GM23338 (cell line): ENCODE data around the gene LIMA1. TPM values are rescaled to one million over a fixed set of nuclear protein-coding genes. Genes with fewer than 3 reads are reported as not detected.

Experiments used
- ATAC-seq: fragments of 200-7000 bp; cut with Tn5 transposase; 3 replicates; pipeline ENCODE4 v1.9.1; 2020
- DNase-seq: peaks from one replicate; pipeline ENCODE4 v3.0.0-alpha.2; 2015; ENCODE audit warnings: low spot score
- H2AFZ ChIP-seq: fragments of 200-600 bp; sonication (generic); 2 replicates; pipeline ENCODE4 v1.8.0; 2016; ENCODE audit warnings: antibody characterized with exemption, mild to moderate bottlenecking, moderate library complexity
- H3F3A ChIP-seq: fragments of 200-600 bp; sonication (generic); replicated peaks from 2 replicates; pipeline ENCODE4 v1.8.0; 2017; ENCODE audit warnings: antibody characterized with exemption, mixed run types, low read depth
- H3K27ac ChIP-seq: fragments of 200-600 bp; sonication (generic); 2 replicates; pipeline ENCODE4 v1.6.1; 2016; ENCODE audit warnings: low read depth
- H3K27me3 ChIP-seq: fragments of 200-600 bp; sonication (generic); 2 replicates; pipeline ENCODE4 v1.8.0; 2016; ENCODE audit warnings: mild to moderate bottlenecking, mixed run types, moderate library complexity; ENCODE audit not compliant: insufficient read depth
- H3K36me3 ChIP-seq: fragments of 200-600 bp; sonication (generic); 2 replicates; pipeline ENCODE4 v1.8.0; 2016; ENCODE audit warnings: mild to moderate bottlenecking; ENCODE audit not compliant: insufficient read depth
- H3K4me1 ChIP-seq: fragments of 200-600 bp; sonication (generic); 2 replicates; pipeline ENCODE4 v1.8.0; 2016; ENCODE audit warnings: mild to moderate bottlenecking, moderate library complexity; ENCODE audit not compliant: insufficient read depth
- H3K4me2 ChIP-seq: fragments of 200-600 bp; sonication (generic); 2 replicates; pipeline ENCODE4 v1.7.1; 2017; ENCODE audit warnings: mixed run types
- H3K4me3 ChIP-seq: fragments of 200-600 bp; sonication (generic); 2 replicates; pipeline ENCODE4 v1.6.1; 2016; ENCODE audit warnings: mixed run types
- H3K79me2 ChIP-seq: fragments of 200-600 bp; sonication (generic); replicated peaks from 2 replicates; pipeline ENCODE4 v1.8.0; 2017; ENCODE audit warnings: mild to moderate bottlenecking; ENCODE audit not compliant: insufficient read depth
- H3K9me2 ChIP-seq: fragments of 200-600 bp; sonication (generic); 2 replicates; pipeline ENCODE4 v1.8.0; 2017; ENCODE audit not compliant: insufficient read depth
- H4K20me1 ChIP-seq: fragments of 200-600 bp; sonication (generic); replicated peaks from 2 replicates; pipeline ENCODE4 v1.8.0; 2017; ENCODE audit warnings: mild to moderate bottlenecking; ENCODE audit not compliant: insufficient read depth
- H3K27ac Mint-ChIP-seq: 2 replicates; pipeline ENCODE4 v1.8.0; 2020; ENCODE audit warnings: inconsistent platforms, mild to moderate bottlenecking, moderate library complexity, mixed read lengths
- H3K27me3 Mint-ChIP-seq: 3 replicates; pipeline ENCODE4 v1.8.0; 2022; ENCODE audit warnings: low read depth, mild to moderate bottlenecking, moderate library complexity, mixed read lengths, inconsistent platforms; ENCODE audit not compliant: insufficient read depth, poor library complexity
- H3K36me3 Mint-ChIP-seq: 3 replicates; pipeline ENCODE4 v1.8.0; 2021; ENCODE audit warnings: low read depth, mild to moderate bottlenecking, inconsistent platforms, moderate library complexity, mixed read lengths
- H3K4me1 Mint-ChIP-seq: 3 replicates; pipeline ENCODE4 v1.8.0; 2020; ENCODE audit warnings: mild to moderate bottlenecking, inconsistent platforms, mixed read lengths
- H3K4me3 Mint-ChIP-seq: 3 replicates; pipeline ENCODE4 v1.8.0; 2021; ENCODE audit warnings: moderate library complexity, mild to moderate bottlenecking, inconsistent platforms, mixed read lengths
- H3K9me3 Mint-ChIP-seq: 3 replicates; pipeline ENCODE4 v1.8.0; 2020; ENCODE audit warnings: moderate library complexity, mild to moderate bottlenecking, inconsistent platforms, mixed read lengths
- CREB1 ChIP-seq: fragments of 250-450 bp; sonication (Bioruptor Pico); IDR thresholded peaks from 2 replicates; pipeline ENCODE4 v1.5.0; 2020; ENCODE audit warnings: low read depth, mild to moderate bottlenecking, moderate library complexity
- CTCF ChIP-seq, 2 experiments: fragments of 200-600 bp in 1 of 2; sonication (generic) in 1 of 2; conservative IDR thresholded peaks; 2 replicates each; pipeline versions ENCODE4 v1.5.1 to v1.6.1; 2016 to 2017; ENCODE audit warnings: antibody characterized with exemption in 2 of 2, low read depth in 2 of 2, mild to moderate bottlenecking in 2 of 2, moderate library complexity in 1 of 2
- ETS1 ChIP-seq: IDR thresholded peaks from 2 replicates; pipeline ENCODE4 v1.6.1; 2016; ENCODE audit warnings: antibody characterized with exemption
- EZH2 ChIP-seq: fragments of 200-600 bp; sonication (generic); IDR thresholded peaks from one replicate; pipeline ENCODE4 v1.8.0; 2017; ENCODE audit warnings: antibody characterized with exemption, mild to moderate bottlenecking, low read depth; ENCODE audit not compliant: unreplicated experiment
- EZH2phosphoT487 ChIP-seq: fragments of 200-600 bp; sonication (generic); IDR thresholded peaks from one replicate; pipeline ENCODE4 v1.8.1; 2018; ENCODE audit warnings: antibody characterized with exemption; ENCODE audit not compliant: unreplicated experiment
- JUNB ChIP-seq: IDR thresholded peaks from one replicate; pipeline ENCODE4 v1.6.1; 2016; ENCODE audit warnings: antibody characterized with exemption; ENCODE audit not compliant: unreplicated experiment
- NANOG ChIP-seq: IDR thresholded peaks from 2 replicates; pipeline ENCODE4 v1.6.1; 2016; ENCODE audit warnings: antibody characterized with exemption, borderline replicate concordance
- POLR2AphosphoS5 ChIP-seq: IDR thresholded peaks from 2 replicates; pipeline ENCODE4 v1.6.1; 2016; ENCODE audit warnings: antibody characterized with exemption, low read depth
- STAT1 ChIP-seq: IDR thresholded peaks from one replicate; pipeline ENCODE4 v1.6.1; 2016; ENCODE audit warnings: antibody characterized with exemption; ENCODE audit not compliant: unreplicated experiment
- ZNF114 ChIP-seq: fragments of 250-450 bp; sonication (Bioruptor Pico); IDR thresholded peaks from 2 replicates; pipeline ENCODE4 v1.5.0; 2020; ENCODE audit warnings: mild to moderate bottlenecking, moderate library complexity
- ZNF331 ChIP-seq: fragments of 250-450 bp; sonication (Bioruptor Pico); IDR thresholded peaks from 2 replicates; pipeline ENCODE4 v1.5.0; 2020; ENCODE audit warnings: low read depth, mild to moderate bottlenecking, moderate library complexity
- polyA plus RNA-seq: library from polyadenylated mRNA; unstranded; fragments of >200 nt; fragmentation: Nextera tagmentation; extraction: Ambion mirVana; gene quantifications from 2 replicates; pipeline ENCODE4 v1.2.1, GENCODE V29; 2016
- total RNA-seq: library from RNA; depleted of rRNA; stranded (reverse); fragments of >200 nt; shearing (Covaris generic); gene quantifications from 2 replicates; pipeline ENCODE4 v1.2.3, GENCODE V29; 2014
- TF ChIP-seq, protein P1 (sequence below): fragments of 250-450 bp; sonication (Bioruptor Pico); IDR thresholded peaks from 2 replicates; pipeline ENCODE4 v1.5.0; 2020; ENCODE audit warnings: mild to moderate bottlenecking, moderate library complexity
- TF ChIP-seq, protein P2 (sequence below): IDR thresholded peaks from one replicate; pipeline ENCODE4 v1.6.1; 2018; ENCODE audit warnings: antibody characterized with exemption; ENCODE audit not compliant: unreplicated experiment

LIMA1 gene
- total and polyA plus RNA-seq, 2 experiments from 2014 or later = 27.7 to 29.6 TPM

GRCh38 chr12:50142993-50143392 lies 140.3 kb downstream of the LIMA1 start:
- Histone ChIP-seq H4K20me1 (peaks cover 12% of the 10 kb centered on the region), H2AFZ (no peak overlapping the region), H3K4me1 (no peaks in the 10 kb centered on the region), H3F3A (no peaks in the 10 kb centered on the region), H3K4me2 (no peak overlapping the region), H3K79me2 (peaks cover 21% of the 10 kb centered on the region), H3K27me3 (no peaks in the 10 kb centered on the region), H3K27ac (no peak overlapping the region), H3K36me3 (peaks cover 23% of the 10 kb centered on the region; the same call in 1 of the 2 replicates), H3K4me3 (no peak overlapping the region), H3K9me2 (no peaks in the 10 kb centered on the region)
- H3K27me3 Mint-ChIP-seq = peaks cover 1% of the 10 kb centered on the region
- H3K4me3 Mint-ChIP-seq = no peak overlapping the region
- ATAC-seq (no peak), DNase-seq (no peak)
- no peaks in the 10 kb centered on the region for H3K9me3 Mint-ChIP-seq
- peaks cover 30% of the 10 kb centered on the region for H3K36me3 Mint-ChIP-seq
- no peak overlapping the region for H3K27ac Mint-ChIP-seq
- no peaks in the 10 kb centered on the region for H3K4me1 Mint-ChIP-seq
- no peak for TF ChIP-seq ZNF114 (CRISPR knock-in tag)
- TF ChIP-seq POLR2AphosphoS5 = no peak
- no peak for TF ChIP-seq STAT1
- no peak for TF ChIP-seq EZH2
- no peak for TF ChIP-seq CREB1 (CRISPR knock-in tag)
- TF ChIP-seq EZH2phosphoT487 = no peak
- TF ChIP-seq ETS1 = no peak
- TF ChIP-seq CTCF (conservative IDR thresholded peaks at IDR 0.05; ENCODE audit: low read depth in 2 of 2) = no peak
- TF ChIP-seq NANOG = no peak
- TF ChIP-seq, protein P1, sequence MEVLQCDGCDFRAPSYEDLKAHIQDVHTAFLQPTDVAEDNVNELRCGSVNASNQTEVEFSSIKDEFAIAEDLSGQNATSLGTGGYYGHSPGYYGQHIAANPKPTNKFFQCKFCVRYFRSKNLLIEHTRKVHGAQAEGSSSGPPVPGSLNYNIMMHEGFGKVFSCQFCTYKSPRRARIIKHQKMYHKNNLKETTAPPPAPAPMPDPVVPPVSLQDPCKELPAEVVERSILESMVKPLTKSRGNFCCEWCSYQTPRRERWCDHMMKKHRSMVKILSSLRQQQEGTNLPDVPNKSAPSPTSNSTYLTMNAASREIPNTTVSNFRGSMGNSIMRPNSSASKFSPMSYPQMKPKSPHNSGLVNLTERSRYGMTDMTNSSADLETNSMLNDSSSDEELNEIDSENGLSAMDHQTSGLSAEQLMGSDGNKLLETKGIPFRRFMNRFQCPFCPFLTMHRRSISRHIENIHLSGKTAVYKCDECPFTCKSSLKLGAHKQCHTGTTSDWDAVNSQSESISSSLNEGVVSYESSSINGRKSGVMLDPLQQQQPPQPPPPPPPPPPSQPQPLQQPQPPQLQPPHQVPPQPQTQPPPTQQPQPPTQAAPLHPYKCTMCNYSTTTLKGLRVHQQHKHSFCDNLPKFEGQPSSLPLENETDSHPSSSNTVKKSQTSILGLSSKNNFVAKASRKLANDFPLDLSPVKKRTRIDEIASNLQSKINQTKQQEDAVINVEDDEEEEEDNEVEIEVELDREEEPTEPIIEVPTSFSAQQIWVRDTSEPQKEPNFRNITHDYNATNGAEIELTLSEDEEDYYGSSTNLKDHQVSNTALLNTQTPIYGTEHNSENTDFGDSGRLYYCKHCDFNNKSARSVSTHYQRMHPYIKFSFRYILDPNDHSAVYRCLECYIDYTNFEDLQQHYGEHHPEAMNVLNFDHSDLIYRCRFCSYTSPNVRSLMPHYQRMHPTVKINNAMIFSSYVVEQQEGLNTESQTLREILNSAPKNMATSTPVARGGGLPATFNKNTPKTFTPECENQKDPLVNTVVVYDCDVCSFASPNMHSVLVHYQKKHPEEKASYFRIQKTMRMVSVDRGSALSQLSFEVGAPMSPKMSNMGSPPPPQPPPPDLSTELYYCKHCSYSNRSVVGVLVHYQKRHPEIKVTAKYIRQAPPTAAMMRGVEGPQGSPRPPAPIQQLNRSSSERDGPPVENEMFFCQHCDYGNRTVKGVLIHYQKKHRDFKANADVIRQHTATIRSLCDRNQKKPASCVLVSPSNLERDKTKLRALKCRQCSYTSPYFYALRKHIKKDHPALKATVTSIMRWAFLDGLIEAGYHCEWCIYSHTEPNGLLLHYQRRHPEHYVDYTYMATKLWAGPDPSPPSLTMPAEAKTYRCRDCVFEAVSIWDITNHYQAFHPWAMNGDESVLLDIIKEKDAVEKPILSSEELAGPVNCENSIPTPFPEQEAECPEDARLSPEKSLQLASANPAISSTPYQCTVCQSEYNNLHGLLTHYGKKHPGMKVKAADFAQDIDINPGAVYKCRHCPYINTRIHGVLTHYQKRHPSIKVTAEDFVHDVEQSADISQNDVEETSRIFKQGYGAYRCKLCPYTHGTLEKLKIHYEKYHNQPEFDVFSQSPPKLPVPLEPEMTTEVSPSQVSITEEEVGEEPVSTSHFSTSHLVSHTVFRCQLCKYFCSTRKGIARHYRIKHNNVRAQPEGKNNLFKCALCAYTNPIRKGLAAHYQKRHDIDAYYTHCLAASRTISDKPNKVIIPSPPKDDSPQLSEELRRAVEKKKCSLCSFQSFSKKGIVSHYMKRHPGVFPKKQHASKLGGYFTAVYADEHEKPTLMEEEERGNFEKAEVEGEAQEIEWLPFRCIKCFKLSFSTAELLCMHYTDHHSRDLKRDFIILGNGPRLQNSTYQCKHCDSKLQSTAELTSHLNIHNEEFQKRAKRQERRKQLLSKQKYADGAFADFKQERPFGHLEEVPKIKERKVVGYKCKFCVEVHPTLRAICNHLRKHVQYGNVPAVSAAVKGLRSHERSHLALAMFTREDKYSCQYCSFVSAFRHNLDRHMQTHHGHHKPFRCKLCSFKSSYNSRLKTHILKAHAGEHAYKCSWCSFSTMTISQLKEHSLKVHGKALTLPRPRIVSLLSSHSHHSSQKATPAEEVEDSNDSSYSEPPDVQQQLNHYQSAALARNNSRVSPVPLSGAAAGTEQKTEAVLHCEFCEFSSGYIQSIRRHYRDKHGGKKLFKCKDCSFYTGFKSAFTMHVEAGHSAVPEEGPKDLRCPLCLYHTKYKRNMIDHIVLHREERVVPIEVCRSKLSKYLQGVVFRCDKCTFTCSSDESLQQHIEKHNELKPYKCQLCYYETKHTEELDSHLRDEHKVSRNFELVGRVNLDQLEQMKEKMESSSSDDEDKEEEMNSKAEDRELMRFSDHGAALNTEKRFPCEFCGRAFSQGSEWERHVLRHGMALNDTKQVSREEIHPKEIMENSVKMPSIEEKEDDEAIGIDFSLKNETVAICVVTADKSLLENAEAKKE = no peak
- no peak for TF ChIP-seq JUNB
- no peak for TF ChIP-seq ZNF331 (CRISPR knock-in tag)
- TF ChIP-seq, protein P2, sequence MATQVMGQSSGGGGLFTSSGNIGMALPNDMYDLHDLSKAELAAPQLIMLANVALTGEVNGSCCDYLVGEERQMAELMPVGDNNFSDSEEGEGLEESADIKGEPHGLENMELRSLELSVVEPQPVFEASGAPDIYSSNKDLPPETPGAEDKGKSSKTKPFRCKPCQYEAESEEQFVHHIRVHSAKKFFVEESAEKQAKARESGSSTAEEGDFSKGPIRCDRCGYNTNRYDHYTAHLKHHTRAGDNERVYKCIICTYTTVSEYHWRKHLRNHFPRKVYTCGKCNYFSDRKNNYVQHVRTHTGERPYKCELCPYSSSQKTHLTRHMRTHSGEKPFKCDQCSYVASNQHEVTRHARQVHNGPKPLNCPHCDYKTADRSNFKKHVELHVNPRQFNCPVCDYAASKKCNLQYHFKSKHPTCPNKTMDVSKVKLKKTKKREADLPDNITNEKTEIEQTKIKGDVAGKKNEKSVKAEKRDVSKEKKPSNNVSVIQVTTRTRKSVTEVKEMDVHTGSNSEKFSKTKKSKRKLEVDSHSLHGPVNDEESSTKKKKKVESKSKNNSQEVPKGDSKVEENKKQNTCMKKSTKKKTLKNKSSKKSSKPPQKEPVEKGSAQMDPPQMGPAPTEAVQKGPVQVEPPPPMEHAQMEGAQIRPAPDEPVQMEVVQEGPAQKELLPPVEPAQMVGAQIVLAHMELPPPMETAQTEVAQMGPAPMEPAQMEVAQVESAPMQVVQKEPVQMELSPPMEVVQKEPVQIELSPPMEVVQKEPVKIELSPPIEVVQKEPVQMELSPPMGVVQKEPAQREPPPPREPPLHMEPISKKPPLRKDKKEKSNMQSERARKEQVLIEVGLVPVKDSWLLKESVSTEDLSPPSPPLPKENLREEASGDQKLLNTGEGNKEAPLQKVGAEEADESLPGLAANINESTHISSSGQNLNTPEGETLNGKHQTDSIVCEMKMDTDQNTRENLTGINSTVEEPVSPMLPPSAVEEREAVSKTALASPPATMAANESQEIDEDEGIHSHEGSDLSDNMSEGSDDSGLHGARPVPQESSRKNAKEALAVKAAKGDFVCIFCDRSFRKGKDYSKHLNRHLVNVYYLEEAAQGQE = no peak
